K562 (cell line): Measurements from ENCODE around the gene MRI1. TPM values are rescaled to one million over a fixed set of nuclear protein-coding genes. Genes with fewer than 3 reads are reported as not detected.

Experiments
- BCOR ChIP-seq: fragments of 450-650 bp; IDR thresholded peaks from 2 replicates; pipeline ENCODE4 v1.6.1; 2016
- CHD4 ChIP-seq: fragments of 200-600 bp; sonication (generic); IDR thresholded peaks from 3 replicates; pipeline ENCODE4 v1.6.1; 2012; ENCODE audit warnings: low read depth, mild to moderate bottlenecking, mixed read lengths, low read length, inconsistent platforms; ENCODE audit not compliant: insufficient read depth, insufficient replicate concordance, poor library complexity, severe bottlenecking
- CUX1 ChIP-seq: fragments of 200-800 bp; sonication (Bioruptor generic); IDR thresholded peaks from 2 replicates; pipeline ENCODE4 v1.6.1; 2016; ENCODE audit warnings: missing genetic modification characterization, missing compliant biosample characterization
- FOXA3 ChIP-seq, 2 experiments: fragments of 450-650 bp in 1 of 2; sonication (generic) in 1 of 2; formaldehyde crosslinking; IDR thresholded peaks in 1 of 2; conservative IDR thresholded peaks in 1 of 2; 2 replicates each; pipeline versions ENCODE4 v1.4.0 to v1.8.0; 2020 to 2022; ENCODE audit warnings: mild to moderate bottlenecking in 2 of 2, missing genetic modification reagents in 1 of 2
- GABPB1 ChIP-seq: sonication (generic); formaldehyde crosslinking; IDR thresholded peaks from 2 replicates; pipeline ENCODE4 v1.8.0; 2022; ENCODE audit warnings: mild to moderate bottlenecking, missing genetic modification reagents
- HNRNPL ChIP-seq: fragments of 200-400 bp; formaldehyde crosslinking; IDR thresholded peaks from 2 replicates; pipeline ENCODE4 v1.6.1; 2017; ENCODE audit warnings: low read depth, mild to moderate bottlenecking, low read length
- MYC ChIP-seq, 2 experiments: fragments of 250-450 bp in 1 of 2; sonication (Bioruptor Pico) in 1 of 2; IDR thresholded peaks; 2 replicates each; pipeline versions ENCODE4 v1.5.1 to v1.6.1; 2012 to 2021; ENCODE audit warnings: low read depth in 2 of 2, borderline replicate concordance in 1 of 2, improper control_type of control experiment in 1 of 2, low read length in 1 of 2, mild to moderate bottlenecking in 1 of 2, moderate library complexity in 1 of 2
- PCBP2 ChIP-seq: fragments of 200-400 bp; formaldehyde crosslinking; IDR thresholded peaks from 2 replicates; pipeline ENCODE4 v1.6.1; 2018; ENCODE audit warnings: low read length, low read depth, mild to moderate bottlenecking, moderate library complexity; ENCODE audit not compliant: poor library complexity, severe bottlenecking
- RBM25 ChIP-seq: fragments of 200-400 bp; formaldehyde crosslinking; IDR thresholded peaks from 2 replicates; pipeline ENCODE4 v1.6.1; 2018; ENCODE audit warnings: low read length, low read depth, moderate library complexity; ENCODE audit not compliant: severe bottlenecking
- SAP30 ChIP-seq: fragments of 200-600 bp; sonication (generic); IDR thresholded peaks from 2 replicates; pipeline ENCODE4 v1.6.1; 2012; ENCODE audit warnings: borderline replicate concordance, low read depth, mild to moderate bottlenecking, moderate library complexity, low read length, control low read depth, inconsistent platforms; ENCODE audit not compliant: insufficient read depth, poor library complexity, severe bottlenecking
- ZKSCAN3 ChIP-seq: fragments of 250-450 bp; sonication (Bioruptor Pico); IDR thresholded peaks from 2 replicates; pipeline ENCODE4 v1.4.0; 2020
- ZNF449 ChIP-seq: fragments of 250-450 bp; sonication (Bioruptor Pico); IDR thresholded peaks from 2 replicates; pipeline ENCODE4 v1.8.0; 2022; ENCODE audit warnings: moderate library complexity, mild to moderate bottlenecking, inconsistent platforms
- ZNF511 ChIP-seq: sonication (generic); formaldehyde crosslinking; IDR thresholded peaks from 2 replicates; pipeline ENCODE4 v1.8.0; 2022; ENCODE audit warnings: mild to moderate bottlenecking, missing genetic modification reagents
- polyA plus RNA-seq, 8 experiments: library from polyadenylated mRNA; depleted of rRNA in 4 of 8; stranded (reverse) in 5 of 8; unstranded in 3 of 8; fragments of >200 nt; fragmentation: Nextera tagmentation in 2 of 8; fragmentation: Illumina TruSeq in 1 of 8; extraction: Ambion mirVana in 2 of 8; extraction: Trizol in 1 of 8; gene quantifications; 2 replicates each; pipeline versions ENCODE4 v1.2.1 to v1.2.3, GENCODE V29; 2011 to 2014; ENCODE audit warnings: inconsistent platforms in 1 of 8, missing spikeins in 1 of 8
- total RNA-seq, 7 experiments: library from RNA; depleted of rRNA in 6 of 7; stranded (reverse); fragments of >200 nt in 6 of 7; fragmentation: Illumina TruSeq in 2 of 7; extraction: Trizol in 2 of 7; gene quantifications; 2 replicates each; pipeline versions ENCODE4 v1.2.1 to v1.2.3, GENCODE V29; 2011 to 2021; ENCODE audit warnings: low replicate concordance in 1 of 7
- TF ChIP-seq, protein P1 (sequence below): fragments of 200-800 bp; sonication (Bioruptor generic); IDR thresholded peaks from 2 replicates; pipeline ENCODE4 v1.6.1; 2017; ENCODE audit warnings: missing genetic modification characterization, missing compliant biosample characterization
- TF ChIP-seq, protein P2 (sequence below): fragments of 450-650 bp; formaldehyde crosslinking; IDR thresholded peaks from 2 replicates; pipeline ENCODE4 v1.4.0; 2022; ENCODE audit warnings: missing genetic modification characterization

MRI1 gene
- total and polyA plus RNA-seq, 9 of the 15 experiments (the other 6 are each of a cell fraction or from before 2014, with no cell fraction given), result 5.5 to 57.4 (median 28.2) TPM

GRCh38 chr19:13764821-13765394 lies 586 bp downstream of the MRI1 start (continued):
- TF ChIP-seq MYC (IDR thresholded peaks at IDR 0.05; ENCODE audit: low read depth, low read length) (no peak), MYC (CRISPR knock-in tag; IDR thresholded peaks at IDR 0.05; ENCODE audit: borderline replicate concordance, low read depth) (no peak), SAP30 (peak; percentile 4), BCOR (peak; percentile 86), ZKSCAN3 (CRISPR knock-in tag) (no peak), RBM25 (peak; percentile 28), ZNF449 (CRISPR knock-in tag) (no peak), HNRNPL (no peak), FOXA3 (CRISPR knock-in tag; conservative IDR thresholded peaks at IDR 0.05 in 1 of 2, IDR thresholded peaks at IDR 0.05 in 1 of 2) (peak in 1 of 2 experiments; percentile 71; a peak in 1 of 4 replicates), GABPB1 (0 out of 2 replicates have a peak, but pooled peaks have one; percentile 10), PCBP2 (no peak), ZNF511 (CRISPR knock-in tag) (no peak), CHD4 (peak; percentile 10), CUX1 (CRISPR knock-in tag) (no peak)
- TF ChIP-seq, protein P1, sequence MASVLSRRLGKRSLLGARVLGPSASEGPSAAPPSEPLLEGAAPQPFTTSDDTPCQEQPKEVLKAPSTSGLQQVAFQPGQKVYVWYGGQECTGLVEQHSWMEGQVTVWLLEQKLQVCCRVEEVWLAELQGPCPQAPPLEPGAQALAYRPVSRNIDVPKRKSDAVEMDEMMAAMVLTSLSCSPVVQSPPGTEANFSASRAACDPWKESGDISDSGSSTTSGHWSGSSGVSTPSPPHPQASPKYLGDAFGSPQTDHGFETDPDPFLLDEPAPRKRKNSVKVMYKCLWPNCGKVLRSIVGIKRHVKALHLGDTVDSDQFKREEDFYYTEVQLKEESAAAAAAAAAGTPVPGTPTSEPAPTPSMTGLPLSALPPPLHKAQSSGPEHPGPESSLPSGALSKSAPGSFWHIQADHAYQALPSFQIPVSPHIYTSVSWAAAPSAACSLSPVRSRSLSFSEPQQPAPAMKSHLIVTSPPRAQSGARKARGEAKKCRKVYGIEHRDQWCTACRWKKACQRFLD (CRISPR knock-in tag), result no peak
- TF ChIP-seq, protein P2, sequence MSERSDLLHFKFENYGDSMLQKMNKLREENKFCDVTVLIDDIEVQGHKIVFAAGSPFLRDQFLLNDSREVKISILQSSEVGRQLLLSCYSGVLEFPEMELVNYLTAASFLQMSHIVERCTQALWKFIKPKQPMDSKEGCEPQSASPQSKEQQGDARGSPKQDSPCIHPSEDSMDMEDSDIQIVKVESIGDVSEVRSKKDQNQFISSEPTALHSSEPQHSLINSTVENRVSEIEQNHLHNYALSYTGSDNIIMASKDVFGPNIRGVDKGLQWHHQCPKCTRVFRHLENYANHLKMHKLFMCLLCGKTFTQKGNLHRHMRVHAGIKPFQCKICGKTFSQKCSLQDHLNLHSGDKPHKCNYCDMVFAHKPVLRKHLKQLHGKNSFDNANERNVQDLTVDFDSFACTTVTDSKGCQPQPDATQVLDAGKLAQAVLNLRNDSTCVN (CRISPR knock-in tag), result no peak
